K562 (cell line): ENCODE results near the gene CEP128. TPM values are rescaled to one million over a fixed set of nuclear protein-coding genes. Genes with fewer than 3 reads are reported as not detected.

Experiments
- ATAC-seq: fragments of 200-7000 bp; cut with Tn5 transposase; 3 replicates; pipeline ENCODE4 v1.9.1; 2020; ENCODE audit warnings: moderate library complexity
- BruUV-seq: library from RNA; stranded (reverse); fragments of 400-500 nt; replicated peaks from 2 replicates; lab custom pipeline; 2021; lab: Mats Ljungman, UMichigan
- CTCF ChIA-PET: fragments of 300-600 bp; formaldehyde crosslinking; extraction: SDS; loops from one replicate; lab custom pipeline; 2021; ENCODE audit warnings: low intra/inter-chr PET ratio; lab: Yijun Ruan, JAX
- POLR2A ChIA-PET: fragments of 300-600, 350-650 bp; sonication (Branson Sonifier 250); formaldehyde crosslinking; extraction: SDS; loops from one replicate; lab custom pipeline; 2021; ENCODE audit warnings: antibody characterized with exemption, inconsistent platforms; lab: Yijun Ruan, JAX
- DNase-seq, 4 experiments: peaks; one replicate each; pipeline versions ENCODE4 v3.0.0 to v3.0.0-alpha.2; 2011 to 2018; ENCODE audit warnings: low spot score in 3 of 4, mixed read lengths in 3 of 4; ENCODE audit errors: extremely low read depth in 1 of 4
- FAIRE-seq: peaks from 2 replicates; lab custom pipeline; 2011; peaks lifted over from hg19 to GRCh38; lab: Jason Lieb, UNC
- H2AFZ ChIP-seq: 2 replicates; pipeline ENCODE4 v1.6.0; 2011; ENCODE audit warnings: low read depth, low read length, control low read depth, inconsistent platforms
- H3K27ac ChIP-seq: fragments of 200-600 bp; 3 replicates; pipeline ENCODE4 v1.8.0; 2011; ENCODE audit warnings: low read depth, mild to moderate bottlenecking, control low read depth, inconsistent platforms, low read length, moderate library complexity, mixed read lengths; ENCODE audit errors: extremely low read depth
- H3K27me3 ChIP-seq, 2 experiments: fragments of 300-600 bp in 1 of 2; 2 replicates in 1 of 2; 3 replicates in 1 of 2; pipeline versions ENCODE4 v1.6.0 to v1.8.0; 2011; ENCODE audit warnings: inconsistent platforms in 2 of 2, low read length in 2 of 2, mild to moderate bottlenecking in 1 of 2, mixed read lengths in 1 of 2, moderate library complexity in 1 of 2; ENCODE audit not compliant: control insufficient read depth in 2 of 2, insufficient read depth in 2 of 2
- H3K36me3 ChIP-seq: fragments of 300-600 bp; 3 replicates; pipeline ENCODE4 v1.8.0; 2011; ENCODE audit warnings: mild to moderate bottlenecking, low read length, inconsistent platforms; ENCODE audit not compliant: control insufficient read depth, insufficient read depth
- H3K4me1 ChIP-seq, 2 experiments: fragments of 200-600 bp in 1 of 2; replicated peaks in 1 of 2; 2 replicates in 1 of 2; 3 replicates in 1 of 2; pipeline versions ENCODE4 v1.5.1 to v1.8.0; 2011; ENCODE audit warnings: inconsistent platforms in 2 of 2, low read length in 2 of 2, mild to moderate bottlenecking in 1 of 2, mixed read lengths in 1 of 2, moderate library complexity in 1 of 2; ENCODE audit not compliant: control insufficient read depth in 2 of 2, insufficient read depth in 2 of 2
- H3K4me2 ChIP-seq: 2 replicates; pipeline ENCODE4 v1.6.1; 2011; ENCODE audit warnings: low read length, control low read depth, inconsistent platforms, mixed read lengths; ENCODE audit not compliant: insufficient read depth
- H3K4me3 ChIP-seq: fragments of 200-600 bp; sonication (generic), shearing (Covaris generic); 2 replicates; pipeline ENCODE4 v1.5.1; 2016; ENCODE audit warnings: control low read depth, inconsistent platforms
- H3K79me2 ChIP-seq: fragments of 200-600 bp; 3 replicates; pipeline ENCODE4 v1.8.0; 2011; ENCODE audit warnings: low read length, inconsistent platforms; ENCODE audit not compliant: control insufficient read depth, insufficient read depth
- H3K9ac ChIP-seq, 2 experiments: 2 replicates each; pipeline versions ENCODE4 v1.6.0 to v1.6.1; 2011; ENCODE audit warnings: low read depth in 2 of 2, low read length in 2 of 2, control low read depth in 1 of 2, inconsistent platforms in 1 of 2, mild to moderate bottlenecking in 1 of 2, mixed read lengths in 1 of 2; ENCODE audit not compliant: insufficient read depth in 1 of 2
- H3K9me1 ChIP-seq: one replicate; pipeline ENCODE4 v1.6.0; 2011; ENCODE audit warnings: inconsistent platforms, mild to moderate bottlenecking, low read length, moderate library complexity; ENCODE audit not compliant: control insufficient read depth, insufficient read depth
- H3K9me3 ChIP-seq: replicated peaks from 2 replicates; pipeline ENCODE4 v1.5.1; 2011; ENCODE audit warnings: low read depth, low read length, inconsistent platforms; ENCODE audit not compliant: control insufficient read depth, insufficient read depth
- H4K20me1 ChIP-seq: replicated peaks from 2 replicates; pipeline ENCODE4 v1.6.1; 2011; ENCODE audit warnings: low read length, inconsistent platforms, mixed read lengths; ENCODE audit not compliant: control insufficient read depth, insufficient read depth
- COPS2 ChIP-seq: fragments of 450-650 bp; conservative IDR thresholded peaks from 2 replicates; pipeline ENCODE4 v1.6.1; 2016; ENCODE audit warnings: mild to moderate bottlenecking, moderate library complexity
- ESRRA ChIP-seq: fragments of 450-650 bp; IDR thresholded peaks from 2 replicates; pipeline ENCODE4 v1.6.1; 2014; ENCODE audit warnings: low read depth, mild to moderate bottlenecking, moderate library complexity, borderline replicate concordance
- ESRRB ChIP-seq: fragments of 250-450 bp; sonication (Bioruptor Pico); IDR thresholded peaks from 2 replicates; pipeline ENCODE4 v1.5.0; 2020; ENCODE audit warnings: mild to moderate bottlenecking, moderate library complexity, borderline replicate concordance
- IFI16 ChIP-seq: fragments of 250-450 bp; sonication (Bioruptor Pico); IDR thresholded peaks from 2 replicates; pipeline ENCODE4 v2.1.2; 2022; ENCODE audit warnings: mild to moderate bottlenecking, inconsistent platforms
- KLF6 ChIP-seq: fragments of 250-450 bp; sonication (Bioruptor Pico); IDR thresholded peaks from 2 replicates; pipeline ENCODE4 v1.4.0; 2020; ENCODE audit warnings: mild to moderate bottlenecking, moderate library complexity, borderline replicate concordance
- PHB2 ChIP-seq: fragments of 450-650 bp; IDR thresholded peaks from 2 replicates; pipeline ENCODE4 v1.6.1; 2017; ENCODE audit warnings: low read depth
- PML ChIP-seq: IDR thresholded peaks from 2 replicates; pipeline ENCODE4 v1.6.1; 2012; ENCODE audit warnings: low read length, inconsistent platforms
- POU5F1 ChIP-seq: fragments of 150-350 bp; IDR thresholded peaks from 2 replicates; pipeline ENCODE4 v1.6.1; 2014; ENCODE audit warnings: borderline replicate concordance, low read length, low read depth, mild to moderate bottlenecking; ENCODE audit not compliant: partially characterized antibody
- TARDBP ChIP-seq: fragments of 450-650 bp; IDR thresholded peaks from 2 replicates; pipeline ENCODE4 v1.6.1; 2016
- ZNF12 ChIP-seq: sonication (generic); formaldehyde crosslinking; IDR thresholded peaks from 2 replicates; pipeline ENCODE4 v1.4.0; 2020; ENCODE audit warnings: mild to moderate bottlenecking, missing genetic modification reagents
- ZNF561 ChIP-seq: fragments of 450-650 bp; formaldehyde crosslinking; conservative IDR thresholded peaks from 2 replicates; pipeline ENCODE4 v1.4.0; 2020; ENCODE audit warnings: mild to moderate bottlenecking, moderate library complexity
- in situ Hi-C: fragments of 300-500 bp; cut with MboI; formaldehyde crosslinking; loops from 4 replicates; pipeline ENCODE4 v1.15.0; 2018; ENCODE audit warnings: inconsistent platforms, mixed read lengths
- intact Hi-C: fragments of 100-400 bp; cut with micrococcal nuclease; formaldehyde crosslinking; loops from 2 replicates; pipeline ENCODE4 v1.14.2; 2022
- polyA plus RNA-seq, 8 experiments: library from polyadenylated mRNA; depleted of rRNA in 4 of 8; stranded (reverse) in 5 of 8; unstranded in 3 of 8; fragments of >200 nt; fragmentation: Nextera tagmentation in 2 of 8; fragmentation: Illumina TruSeq in 1 of 8; extraction: Ambion mirVana in 2 of 8; extraction: Trizol in 1 of 8; gene quantifications; 2 replicates each; pipeline versions ENCODE4 v1.2.1 to v1.2.3, GENCODE V29; 2011 to 2014; ENCODE audit warnings: inconsistent platforms in 1 of 8, missing spikeins in 1 of 8
- total RNA-seq, 7 experiments: library from RNA; depleted of rRNA in 6 of 7; stranded (reverse); fragments of >200 nt in 6 of 7; fragmentation: Illumina TruSeq in 2 of 7; extraction: Trizol in 2 of 7; gene quantifications; 2 replicates each; pipeline versions ENCODE4 v1.2.1 to v1.2.3, GENCODE V29; 2011 to 2021; ENCODE audit warnings: low replicate concordance in 1 of 7
- TF ChIP-seq, protein P1 (sequence below), 2 experiments: fragments of 450-650 bp; IDR thresholded peaks; 2 replicates each; pipeline ENCODE4 v1.6.1; 2016
- TF ChIP-seq, protein P2 (sequence below), 2 experiments: fragments of 200-800 bp in 1 of 2; sonication (Bioruptor generic) in 1 of 2; sonication (generic) in 1 of 2; formaldehyde crosslinking in 1 of 2; IDR thresholded peaks in 1 of 2; conservative IDR thresholded peaks in 1 of 2; 2 replicates each; pipeline versions ENCODE4 v1.5.0 to v1.6.1; 2016 to 2020; ENCODE audit warnings: missing compliant biosample characterization in 1 of 2, missing genetic modification characterization in 1 of 2, missing genetic modification reagents in 1 of 2

Gene CEP128
- total and polyA plus RNA-seq, 9 of the 15 experiments (the other 6 are each of a cell fraction or from before 2014, with no cell fraction given): 2.3 to 9.2 (median 4.6) TPM

DNA sequence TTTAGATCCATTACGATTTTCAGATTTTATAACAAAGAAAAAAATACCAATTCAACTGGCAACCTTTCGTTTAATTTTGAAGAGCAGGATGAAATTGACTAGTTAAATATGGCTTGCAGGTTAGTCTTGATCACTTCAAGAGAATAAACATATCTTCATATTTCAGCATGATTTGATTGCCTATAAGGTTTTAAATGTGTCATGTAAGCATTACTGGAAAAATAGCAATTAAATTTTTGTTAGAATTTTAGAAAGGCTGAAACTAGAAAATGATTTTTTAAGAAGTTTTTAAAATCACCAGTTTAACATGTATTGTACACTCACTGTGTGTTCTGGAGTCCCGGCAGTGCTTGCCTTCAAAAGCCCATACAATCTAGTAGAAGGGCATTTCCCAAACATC is 420.1 kb downstream of the CEP128 start (continued):
- no peak for TF ChIP-seq ZNF12 (CRISPR knock-in tag)
- no peak for TF ChIP-seq PML

DNA sequence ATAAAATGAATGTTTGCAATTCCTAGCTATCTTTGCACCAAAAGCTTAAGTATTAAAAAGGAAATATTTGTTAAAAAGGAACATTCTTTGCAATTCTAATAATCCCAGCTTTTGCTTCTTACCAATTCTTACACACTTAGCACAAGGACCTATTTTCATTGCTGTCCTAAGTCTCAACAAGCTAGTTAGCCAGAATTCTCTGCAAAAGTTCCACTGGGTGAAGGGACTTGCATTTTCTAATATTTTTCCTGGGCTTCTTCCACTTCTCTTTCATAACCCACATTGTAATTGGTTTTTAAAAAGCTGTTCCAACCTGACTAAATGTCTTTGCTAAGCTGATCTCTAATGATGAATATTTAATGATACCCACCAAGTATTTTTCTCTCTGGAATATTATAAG is 422.5 kb downstream of the CEP128 start:
- Histone ChIP-seq H2AFZ (no peak overlapping the region), H3K9ac (no peak overlapping the region)
- TF ChIP-seq ESRRB (CRISPR knock-in tag) (no peak), COPS2 (no peak), TARDBP (no peak), POU5F1 (no peak), KLF6 (no peak), PHB2 (no peak), ZNF561 (CRISPR knock-in tag) (no peak), IFI16 (CRISPR knock-in tag) (no peak), ESRRA (no peak)
- TF ChIP-seq, protein P1, sequence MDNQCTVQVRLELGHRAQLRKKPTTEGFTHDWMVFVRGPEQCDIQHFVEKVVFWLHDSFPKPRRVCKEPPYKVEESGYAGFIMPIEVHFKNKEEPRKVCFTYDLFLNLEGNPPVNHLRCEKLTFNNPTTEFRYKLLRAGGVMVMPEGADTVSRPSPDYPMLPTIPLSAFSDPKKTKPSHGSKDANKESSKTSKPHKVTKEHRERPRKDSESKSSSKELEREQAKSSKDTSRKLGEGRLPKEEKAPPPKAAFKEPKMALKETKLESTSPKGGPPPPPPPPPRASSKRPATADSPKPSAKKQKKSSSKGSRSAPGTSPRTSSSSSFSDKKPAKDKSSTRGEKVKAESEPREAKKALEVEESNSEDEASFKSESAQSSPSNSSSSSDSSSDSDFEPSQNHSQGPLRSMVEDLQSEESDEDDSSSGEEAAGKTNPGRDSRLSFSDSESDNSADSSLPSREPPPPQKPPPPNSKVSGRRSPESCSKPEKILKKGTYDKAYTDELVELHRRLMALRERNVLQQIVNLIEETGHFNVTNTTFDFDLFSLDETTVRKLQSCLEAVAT (IDR thresholded peaks at IDR 0.05): no peak
- TF ChIP-seq, protein P2, sequence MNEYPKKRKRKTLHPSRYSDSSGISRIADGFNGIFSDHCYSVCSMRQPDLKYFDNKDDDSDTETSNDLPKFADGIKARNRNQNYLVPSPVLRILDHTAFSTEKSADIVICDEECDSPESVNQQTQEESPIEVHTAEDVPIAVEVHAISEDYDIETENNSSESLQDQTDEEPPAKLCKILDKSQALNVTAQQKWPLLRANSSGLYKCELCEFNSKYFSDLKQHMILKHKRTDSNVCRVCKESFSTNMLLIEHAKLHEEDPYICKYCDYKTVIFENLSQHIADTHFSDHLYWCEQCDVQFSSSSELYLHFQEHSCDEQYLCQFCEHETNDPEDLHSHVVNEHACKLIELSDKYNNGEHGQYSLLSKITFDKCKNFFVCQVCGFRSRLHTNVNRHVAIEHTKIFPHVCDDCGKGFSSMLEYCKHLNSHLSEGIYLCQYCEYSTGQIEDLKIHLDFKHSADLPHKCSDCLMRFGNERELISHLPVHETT (CRISPR knock-in tag; conservative IDR thresholded peaks at IDR 0.05 in 1 of 2, IDR thresholded peaks at IDR 0.05 in 1 of 2): no peak

More for the DNA sequence above, 422.5 kb downstream of the CEP128 start:
- ChIA-PET CTCF (no interaction called here), POLR2A (no interaction called here)
- Histone ChIP-seq H3K79me2 (no peaks in the 10 kb centered on the region), H3K27me3 (no peaks in the 10 kb centered on the region), H3K9me1 (no peaks in the 10 kb centered on the region), H3K4me1 (no peaks in the 10 kb centered on the region), H3K9me3 (no peaks in the 10 kb centered on the region), H4K20me1 (no peaks in the 10 kb centered on the region), H3K4me2 (no peak overlapping the region), H3K4me3 (no peak overlapping the region), H3K27ac (no peak overlapping the region), H3K36me3 (no peaks in the 10 kb centered on the region)
- intact Hi-C loops: no loop called here
- BruUV-seq: no TSS peak
- in situ Hi-C loops: no loop called here
- ATAC-seq (no peak), FAIRE-seq (no peak), DNase-seq (no peak)
